ENCODE measurements around the gene NOP14. TPM values are rescaled to one million over a fixed set of nuclear protein-coding genes. Genes with fewer than 3 reads are reported as not detected.

NOP14 gene
- total RNA-seq, 1 donor from 2014 or later, result 35.3 TPM

DNA sequence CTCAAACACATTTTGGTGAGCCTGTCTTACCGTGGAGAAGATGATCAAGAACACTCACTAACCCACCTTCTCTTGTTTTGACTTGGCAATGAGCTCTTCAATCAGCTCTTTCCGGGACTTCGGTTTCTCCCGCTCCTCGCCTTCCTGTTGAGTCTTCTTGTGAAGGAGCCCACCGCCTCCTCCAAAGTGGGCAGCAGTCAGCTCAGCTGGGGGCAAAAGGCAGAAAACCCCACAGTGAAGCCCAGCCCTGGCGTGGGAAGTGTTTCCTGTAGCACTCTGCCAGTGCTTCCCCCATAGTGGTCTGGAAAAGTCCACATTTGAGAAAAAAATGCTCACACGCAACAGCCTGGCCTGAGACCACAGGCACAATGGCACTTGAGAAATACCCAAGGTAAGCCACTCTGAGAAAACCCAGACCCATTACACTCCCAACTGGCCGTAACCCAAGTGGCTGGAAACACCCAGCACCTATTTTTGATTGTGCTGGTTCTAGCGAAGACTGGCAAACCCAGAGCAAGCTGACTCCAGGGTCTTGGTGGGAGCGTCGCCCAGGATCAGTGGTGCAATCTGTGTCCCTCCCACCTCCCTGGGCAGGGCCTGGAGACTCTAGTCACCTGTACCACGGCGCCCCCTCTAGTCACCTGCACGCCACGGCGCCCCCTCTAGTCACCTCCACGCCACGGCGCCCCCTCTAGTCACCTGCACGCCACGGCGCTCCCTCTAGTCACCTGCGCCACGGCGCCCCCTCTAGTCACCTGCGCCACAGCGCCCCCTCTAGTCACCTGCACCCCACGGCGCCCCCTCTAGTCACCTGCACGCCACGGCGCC lies 8.6 kb downstream of the NOP14 start:
- Histone ChIP-seq H2AFZ (ENCODE audit: low read depth, low read length) (no peak overlapping the region), H3K9me3 (ENCODE audit: insufficient read depth, low read depth, low read length) (no peaks in the 10 kb centered on the region), H3K4me1 (ENCODE audit: insufficient read depth, low read length) (peaks cover 14% of the 10 kb centered on the region), H4K20me1 (ENCODE audit: insufficient read depth, low read length) (peaks cover 59% of the 10 kb centered on the region), H3K4me3 (ENCODE audit: insufficient read depth, low read depth, low read length) (no peak overlapping the region), H3K27me3 (ENCODE audit: insufficient read depth, low read length) (no peaks in the 10 kb centered on the region), H3K36me3 (ENCODE audit: insufficient read depth, low read length) (peaks cover 48% of the 10 kb centered on the region), H3K79me2 (ENCODE audit: insufficient read depth, low read length) (peaks cover 42% of the 10 kb centered on the region), H3K9ac (ENCODE audit: low read length) (no peak overlapping the region), H3K27ac (ENCODE audit: low read depth, low read length) (no peak overlapping the region), H3K4me2 (ENCODE audit: low read length) (no peak overlapping the region)
- Mint-ChIP-seq H3K36me3 (ENCODE audit: low read depth, unreplicated experiment) (peaks cover 37% of the 10 kb centered on the region), H3K4me3 (ENCODE audit: unreplicated experiment) (no peak overlapping the region), H3K4me1 (ENCODE audit: low read depth, unreplicated experiment) (peaks cover 24% of the 10 kb centered on the region), H3K9me3 (ENCODE audit: unreplicated experiment) (no peaks in the 10 kb centered on the region), H3K27me3 (ENCODE audit: low read depth, unreplicated experiment) (no peaks in the 10 kb centered on the region), H3K27ac (ENCODE audit: unreplicated experiment) (no peak overlapping the region)
- no peak for TF ChIP-seq EZH2 (IDR thresholded peaks at IDR 0.05; ENCODE audit: insufficient read depth, low read length)
- TF ChIP-seq, protein P1, sequence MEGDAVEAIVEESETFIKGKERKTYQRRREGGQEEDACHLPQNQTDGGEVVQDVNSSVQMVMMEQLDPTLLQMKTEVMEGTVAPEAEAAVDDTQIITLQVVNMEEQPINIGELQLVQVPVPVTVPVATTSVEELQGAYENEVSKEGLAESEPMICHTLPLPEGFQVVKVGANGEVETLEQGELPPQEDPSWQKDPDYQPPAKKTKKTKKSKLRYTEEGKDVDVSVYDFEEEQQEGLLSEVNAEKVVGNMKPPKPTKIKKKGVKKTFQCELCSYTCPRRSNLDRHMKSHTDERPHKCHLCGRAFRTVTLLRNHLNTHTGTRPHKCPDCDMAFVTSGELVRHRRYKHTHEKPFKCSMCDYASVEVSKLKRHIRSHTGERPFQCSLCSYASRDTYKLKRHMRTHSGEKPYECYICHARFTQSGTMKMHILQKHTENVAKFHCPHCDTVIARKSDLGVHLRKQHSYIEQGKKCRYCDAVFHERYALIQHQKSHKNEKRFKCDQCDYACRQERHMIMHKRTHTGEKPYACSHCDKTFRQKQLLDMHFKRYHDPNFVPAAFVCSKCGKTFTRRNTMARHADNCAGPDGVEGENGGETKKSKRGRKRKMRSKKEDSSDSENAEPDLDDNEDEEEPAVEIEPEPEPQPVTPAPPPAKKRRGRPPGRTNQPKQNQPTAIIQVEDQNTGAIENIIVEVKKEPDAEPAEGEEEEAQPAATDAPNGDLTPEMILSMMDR (IDR thresholded peaks at IDR 0.05; ENCODE audit: insufficient read depth, low read depth, low read length), result no peak
- DNase-seq (ENCODE audit: low read depth), result no peak
- FAIRE-seq, result no peak

DNA sequence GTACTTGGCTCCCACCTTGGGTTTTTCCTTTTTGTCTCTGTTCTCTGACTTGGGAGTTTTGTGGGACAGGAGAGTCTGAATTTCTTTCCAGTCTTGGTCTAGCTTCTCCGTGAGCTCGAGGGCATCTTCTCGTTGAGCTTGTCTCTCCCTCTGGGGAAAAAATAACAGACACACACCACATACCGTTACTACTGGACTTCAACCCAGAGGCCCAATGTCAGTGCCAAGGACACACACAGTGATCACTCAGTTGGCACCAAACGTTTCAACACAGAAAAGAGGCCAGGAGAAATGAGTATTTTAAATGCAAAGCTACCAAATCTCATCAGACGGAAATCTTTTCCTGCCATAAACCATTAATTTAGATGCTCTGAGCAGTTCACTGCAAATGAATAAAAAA lies 9.7 kb downstream of the NOP14 start:
- H3K36me3 Mint-ChIP-seq (ENCODE audit: low read depth, unreplicated experiment), result peaks cover 38% of the 10 kb centered on the region

More for the DNA sequence above, 9.7 kb downstream of the NOP14 start:
- H3K4me2 ChIP-seq (ENCODE audit: low read length), result no peak overlapping the region
- Mint-ChIP-seq H3K9me3 (ENCODE audit: unreplicated experiment) (no peaks in the 10 kb centered on the region), H3K27me3 (ENCODE audit: low read depth, unreplicated experiment) (no peaks in the 10 kb centered on the region), H3K4me3 (ENCODE audit: unreplicated experiment) (no peak overlapping the region), H3K4me1 (ENCODE audit: low read depth, unreplicated experiment) (peaks cover 15% of the 10 kb centered on the region), H3K27ac (ENCODE audit: unreplicated experiment) (no peak overlapping the region)
- H3K36me3 ChIP-seq (ENCODE audit: insufficient read depth, low read length), result peaks cover 48% of the 10 kb centered on the region
- no peak overlapping the region for H3K4me3 ChIP-seq (ENCODE audit: insufficient read depth, low read depth, low read length)
- FAIRE-seq (no peak), DNase-seq (ENCODE audit: low read depth) (no peak)
- H3K4me1 ChIP-seq (ENCODE audit: insufficient read depth, low read length), result peaks cover 9% of the 10 kb centered on the region
- no peak overlapping the region for H3K27ac ChIP-seq (ENCODE audit: low read depth, low read length)
- H3K9ac ChIP-seq (ENCODE audit: low read length), result no peak overlapping the region
- peaks cover 59% of the 10 kb centered on the region for H4K20me1 ChIP-seq (ENCODE audit: insufficient read depth, low read length)
- peaks cover 35% of the 10 kb centered on the region for H3K79me2 ChIP-seq (ENCODE audit: insufficient read depth, low read length)
- no peak for TF ChIP-seq EZH2 (IDR thresholded peaks at IDR 0.05; ENCODE audit: insufficient read depth, low read length)
- TF ChIP-seq, protein P1 (IDR thresholded peaks at IDR 0.05; ENCODE audit: insufficient read depth, low read depth, low read length), result no peak
- H2AFZ ChIP-seq (ENCODE audit: low read depth, low read length), result no peak overlapping the region
- H3K9me3 ChIP-seq (ENCODE audit: insufficient read depth, low read depth, low read length), result no peaks in the 10 kb centered on the region
- H3K27me3 ChIP-seq (ENCODE audit: insufficient read depth, low read length), result no peaks in the 10 kb centered on the region
